ENCODE measurements around the gene MT1A. TPM values are rescaled to one million over a fixed set of nuclear protein-coding genes. Genes with fewer than 3 reads are reported as not detected.

MT1A gene
- total RNA-seq, 1 donor from 2014 or later: not detected

DNA sequence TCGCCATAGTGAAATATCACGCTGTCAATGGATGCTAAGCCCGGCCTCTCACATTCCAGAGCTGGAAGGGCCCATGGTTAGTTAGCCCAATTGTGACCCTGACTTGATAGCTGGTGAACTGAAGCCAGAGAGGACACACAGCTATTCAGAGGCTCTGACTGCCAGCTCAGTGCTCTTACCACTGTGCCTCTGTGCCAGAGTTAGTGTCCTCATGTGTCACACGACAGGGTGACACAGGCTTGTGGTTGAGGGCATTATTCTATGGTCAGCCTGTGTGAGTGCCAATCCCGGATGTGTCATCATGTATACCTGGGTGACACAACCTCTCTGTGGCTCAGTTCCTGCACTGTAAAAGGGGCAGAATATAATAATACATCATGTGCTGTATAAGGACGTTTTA is 41.4 kb downstream of the MT1A start:
- TF ChIP-seq, protein P1, sequence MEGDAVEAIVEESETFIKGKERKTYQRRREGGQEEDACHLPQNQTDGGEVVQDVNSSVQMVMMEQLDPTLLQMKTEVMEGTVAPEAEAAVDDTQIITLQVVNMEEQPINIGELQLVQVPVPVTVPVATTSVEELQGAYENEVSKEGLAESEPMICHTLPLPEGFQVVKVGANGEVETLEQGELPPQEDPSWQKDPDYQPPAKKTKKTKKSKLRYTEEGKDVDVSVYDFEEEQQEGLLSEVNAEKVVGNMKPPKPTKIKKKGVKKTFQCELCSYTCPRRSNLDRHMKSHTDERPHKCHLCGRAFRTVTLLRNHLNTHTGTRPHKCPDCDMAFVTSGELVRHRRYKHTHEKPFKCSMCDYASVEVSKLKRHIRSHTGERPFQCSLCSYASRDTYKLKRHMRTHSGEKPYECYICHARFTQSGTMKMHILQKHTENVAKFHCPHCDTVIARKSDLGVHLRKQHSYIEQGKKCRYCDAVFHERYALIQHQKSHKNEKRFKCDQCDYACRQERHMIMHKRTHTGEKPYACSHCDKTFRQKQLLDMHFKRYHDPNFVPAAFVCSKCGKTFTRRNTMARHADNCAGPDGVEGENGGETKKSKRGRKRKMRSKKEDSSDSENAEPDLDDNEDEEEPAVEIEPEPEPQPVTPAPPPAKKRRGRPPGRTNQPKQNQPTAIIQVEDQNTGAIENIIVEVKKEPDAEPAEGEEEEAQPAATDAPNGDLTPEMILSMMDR (IDR thresholded peaks at IDR 0.05; ENCODE audit: insufficient read depth, low read depth, low read length): no peak
- TF ChIP-seq EZH2 (IDR thresholded peaks at IDR 0.05; ENCODE audit: insufficient read depth, low read length): no peak
- H3K9me3 ChIP-seq (ENCODE audit: insufficient read depth, low read depth, low read length): no peaks in the 10 kb centered on the region
- no peak overlapping the region for H3K4me3 ChIP-seq (ENCODE audit: insufficient read depth, low read depth, low read length)
- Mint-ChIP-seq H3K9me3 (ENCODE audit: unreplicated experiment) (peaks cover 1% of the 10 kb centered on the region), H3K36me3 (ENCODE audit: low read depth, unreplicated experiment) (no peaks in the 10 kb centered on the region), H3K4me1 (ENCODE audit: low read depth, unreplicated experiment) (peaks cover 3% of the 10 kb centered on the region), H3K27ac (ENCODE audit: unreplicated experiment) (no peak overlapping the region), H3K27me3 (ENCODE audit: low read depth, unreplicated experiment) (peaks cover 66% of the 10 kb centered on the region), H3K4me3 (ENCODE audit: unreplicated experiment) (no peak overlapping the region)
- H3K27me3 ChIP-seq (ENCODE audit: insufficient read depth, low read length): peaks cover 21% of the 10 kb centered on the region
- H3K36me3 ChIP-seq (ENCODE audit: insufficient read depth, low read length): no peaks in the 10 kb centered on the region
- H3K27ac ChIP-seq (ENCODE audit: low read depth, low read length): no peak overlapping the region
- H3K4me1 ChIP-seq (ENCODE audit: insufficient read depth, low read length): peaks cover 20% of the 10 kb centered on the region
- no peak overlapping the region for H2AFZ ChIP-seq (ENCODE audit: low read depth, low read length)
- H3K9ac ChIP-seq (ENCODE audit: low read length): no peak overlapping the region
- no peaks in the 10 kb centered on the region for H3K79me2 ChIP-seq (ENCODE audit: insufficient read depth, low read length)
- no peak for DNase-seq (ENCODE audit: low read depth)
- no peak overlapping the region for H3K4me2 ChIP-seq (ENCODE audit: low read length)
- H4K20me1 ChIP-seq (ENCODE audit: insufficient read depth, low read length): no peaks in the 10 kb centered on the region
- no peak for FAIRE-seq

DNA sequence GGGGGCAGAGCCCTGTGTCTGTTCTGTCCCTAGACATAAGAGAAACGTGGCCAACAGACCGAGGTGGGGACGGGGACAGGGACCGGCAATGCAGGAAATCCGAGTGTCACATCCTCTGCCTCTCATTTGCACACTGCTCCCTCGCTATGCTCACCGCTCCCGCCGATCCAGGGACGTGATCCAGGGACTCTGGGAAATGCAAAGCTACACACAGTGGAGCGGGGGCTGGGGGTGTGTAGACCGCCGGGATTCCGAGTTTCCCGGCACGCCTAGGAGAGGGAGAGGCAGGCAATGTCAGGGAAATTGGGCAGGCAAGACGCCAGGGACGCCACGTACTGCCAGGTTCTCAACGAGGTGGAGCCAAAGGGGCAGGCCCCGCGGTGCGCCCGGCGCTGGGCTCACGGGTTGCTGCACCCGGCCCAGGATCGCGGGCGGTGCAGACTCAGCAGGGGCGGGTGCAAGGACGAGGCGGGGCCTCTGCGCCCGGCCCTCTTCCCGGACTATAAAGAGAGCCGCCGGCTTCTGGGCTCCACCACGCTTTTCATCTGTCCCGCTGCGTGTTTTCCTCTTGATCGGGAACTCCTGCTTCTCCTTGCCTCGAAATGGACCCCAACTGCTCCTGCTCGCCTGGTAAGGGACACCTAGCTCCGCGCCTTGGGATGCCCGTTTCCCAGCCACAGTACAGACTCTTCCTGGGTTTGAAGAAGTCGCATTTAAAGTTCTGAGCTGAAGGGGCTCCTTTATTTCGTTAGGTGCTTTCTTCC is 43.7 kb downstream of the MT1A start, which contains the start of gene MT1X:
TSS of gene MT1X (plus strand) at position 532 of the 764 bp plus-strand sequence. CDS start at position 603, 71 bp downstream.
- Histone ChIP-seq H3K9me3 (ENCODE audit: insufficient read depth, low read depth, low read length) (peaks cover 3% of the 10 kb centered on the region), H3K27me3 (ENCODE audit: insufficient read depth, low read length) (peaks cover 5% of the 10 kb centered on the region), H2AFZ (ENCODE audit: low read depth, low read length) (peak within 1 kb of the TSS; percentile 94), H3K27ac (ENCODE audit: low read depth, low read length) (peak within 1 kb of the TSS; percentile 40), H4K20me1 (ENCODE audit: insufficient read depth, low read length) (no peaks in the 10 kb centered on the region), H3K4me3 (ENCODE audit: insufficient read depth, low read depth, low read length) (peak within 1 kb of the TSS; percentile 80), H3K9ac (ENCODE audit: low read length) (peak within 1 kb of the TSS; percentile 86), H3K36me3 (ENCODE audit: insufficient read depth, low read length) (no peaks in the 10 kb centered on the region), H3K4me2 (ENCODE audit: low read length) (peak within 1 kb of the TSS; percentile 95), H3K79me2 (ENCODE audit: insufficient read depth, low read length) (no peaks in the 10 kb centered on the region), H3K4me1 (ENCODE audit: insufficient read depth, low read length) (peaks cover 14% of the 10 kb centered on the region)
- H3K27ac Mint-ChIP-seq (ENCODE audit: unreplicated experiment): peak within 1 kb of the TSS; percentile 63
- DNase-seq (ENCODE audit: low read depth) (peak; percentile 76), FAIRE-seq (no peak)
- H3K4me1 Mint-ChIP-seq (ENCODE audit: low read depth, unreplicated experiment): peaks cover 3% of the 10 kb centered on the region
- H3K4me3 Mint-ChIP-seq (ENCODE audit: unreplicated experiment): peak within 1 kb of the TSS; percentile 86
- H3K36me3 Mint-ChIP-seq (ENCODE audit: low read depth, unreplicated experiment): peaks cover 3% of the 10 kb centered on the region
- peaks cover 10% of the 10 kb centered on the region for H3K9me3 Mint-ChIP-seq (ENCODE audit: unreplicated experiment)
- peaks cover 54% of the 10 kb centered on the region for H3K27me3 Mint-ChIP-seq (ENCODE audit: low read depth, unreplicated experiment)
- no peak for TF ChIP-seq EZH2 (IDR thresholded peaks at IDR 0.05; ENCODE audit: insufficient read depth, low read length)
- TF ChIP-seq, protein P1 (IDR thresholded peaks at IDR 0.05; ENCODE audit: insufficient read depth, low read depth, low read length): no peak
